Stimulated activated CD8-positive, alpha-beta memory T cell treated with anti-CD3 and anti-CD28 coated beads, Interleukin-4, amount 100 ng/mL, for 1 hour (primary cell): ENCODE measurements around the gene CCSER1.
"Not testable (repeated sequence)": the region's sequence is repeated elsewhere in the genome, so short reads cannot be mapped to it uniquely, and the experiment has no call there.

Experiments used
- DNase-seq, 2 donors: peaks; one replicate each; pipeline ENCODE4 v3.0.0-alpha.2; 2020; ENCODE audit warnings: low read depth in 2 of 2, low spot score in 1 of 2

Gene CCSER1

GRCh38 chr4:91622925-91623602 is 1495.9 kb downstream of the CCSER1 start:
- no peak for DNase-seq

- DNase-seq, result not testable (repeated sequence)
These were observed 1496.4 kb downstream of the CCSER1 start for GRCh38 chr4:91623603-91623967.

GRCh38 chr4:91630054-91630453 is 1502.9 kb downstream of the CCSER1 start:
- no peak for DNase-seq

GRCh38 chr4:91630764-91631163 is 1503.6 kb downstream of the CCSER1 start:
- DNase-seq, result no peak

- DNase-seq, result no peak
These were observed 1504.1 kb downstream of the CCSER1 start for GRCh38 chr4:91631335-91631734.

GRCh38 chr4:91636083-91636482 is 1508.9 kb downstream of the CCSER1 start:
- no peak for DNase-seq
